ENCODE data around the gene KCNQ4. TPM values are rescaled to one million over a fixed set of nuclear protein-coding genes. Genes with fewer than 3 reads are reported as not detected.

KCNQ4 gene
- total RNA-seq, 2 experiments from 2014 or later: 0.38 to 0.43 TPM

GRCh38 chr1:40872276-40872675 is 88.7 kb downstream of the KCNQ4 start:
- ATAC-seq (no peak), DNase-seq (no peak)
- intact Hi-C loops (cut with micrococcal nuclease): no loop called here
- Mint-ChIP-seq H3K4me3 (no peak overlapping the region), H3K9me3 (peaks cover 18% of the 10 kb centered on the region), H3K27ac (no peak overlapping the region), H3K27me3 (no peaks in the 10 kb centered on the region), H3K4me1 (ENCODE audit: low read depth) (peaks cover 35% of the 10 kb centered on the region), H3K36me3 (ENCODE audit: low read depth) (peaks cover 6% of the 10 kb centered on the region)
- POLR2A ChIA-PET: interaction anchor here (0.6 kb wide), 1 partner anchor 304 kb away, joined by 3 read pairs; no protein-coding TSS in a partner anchor
- TF ChIP-seq CTCF (IDR thresholded peaks at IDR 0.05): no peak
- CTCF ChIA-PET: interaction anchor here (1.1 kb wide), 1 partner anchor 81 kb away, joined by 4 read pairs; no protein-coding TSS in a partner anchor

GRCh38 chr1:40873863-40874472 is 90.4 kb downstream of the KCNQ4 start:
- no peak for TF ChIP-seq CTCF (IDR thresholded peaks at IDR 0.05)
- Mint-ChIP-seq H3K9me3 (peaks cover 18% of the 10 kb centered on the region), H3K36me3 (ENCODE audit: low read depth) (peaks cover 6% of the 10 kb centered on the region), H3K27me3 (no peaks in the 10 kb centered on the region), H3K27ac (no peak overlapping the region), H3K4me1 (ENCODE audit: low read depth) (peaks cover 33% of the 10 kb centered on the region), H3K4me3 (no peak overlapping the region)
- CTCF ChIA-PET: interaction anchor here (1.0 to 3.9 kb wide), 2 partner anchors 76 to 79 kb away, joined by 4 to 14 read pairs; no protein-coding TSS in a partner anchor
- POLR2A ChIA-PET: interaction anchor here (0.6 to 1.2 kb wide), 2 partner anchors 12 to 1136 kb away, joined by 4 to 5 read pairs; partner anchors contain the start of gene CITED4
- no peak for ATAC-seq
- intact Hi-C loops (cut with micrococcal nuclease): no loop called here
- no peak for DNase-seq

- CTCF ChIA-PET: interaction anchor here (0.9 to 3.9 kb wide), 9 partner anchors 12 to 102 kb away, joined by 3 to 14 read pairs (median 5); partner anchors contain the start of gene CITED4
- DNase-seq (no peak), ATAC-seq (no peak)
- intact Hi-C loops (cut with micrococcal nuclease): no loop called here
- POLR2A ChIA-PET: interaction anchor here (0.7 to 0.8 kb wide), 2 partner anchors 14 to 74 kb away, joined by 3 to 4 read pairs; partner anchors contain the start of gene CITED4
- TF ChIP-seq CTCF (IDR thresholded peaks at IDR 0.05): no peak
- H3K27ac Mint-ChIP-seq: no peak overlapping the region
- peaks cover 13% of the 10 kb centered on the region for H3K9me3 Mint-ChIP-seq
- peaks cover 6% of the 10 kb centered on the region for H3K36me3 Mint-ChIP-seq (ENCODE audit: low read depth)
- peaks cover 33% of the 10 kb centered on the region for H3K4me1 Mint-ChIP-seq (ENCODE audit: low read depth)
- H3K27me3 Mint-ChIP-seq: peaks cover 1% of the 10 kb centered on the region
- no peak overlapping the region for H3K4me3 Mint-ChIP-seq
Measured at GRCh38 chr1:40876436-40876761, 92.8 kb downstream of the KCNQ4 start.

GRCh38 chr1:40876891-40877290 is 93.3 kb downstream of the KCNQ4 start:
- POLR2A ChIA-PET: no interaction called here
- no peak overlapping the region for H3K4me3 Mint-ChIP-seq
- intact Hi-C loops (cut with micrococcal nuclease): no loop called here
- peaks cover 13% of the 10 kb centered on the region for H3K9me3 Mint-ChIP-seq
- peaks cover 33% of the 10 kb centered on the region for H3K4me1 Mint-ChIP-seq (ENCODE audit: low read depth)
- CTCF ChIA-PET: interaction anchor here (1.1 to 3.9 kb wide), 5 partner anchors 15 to 103 kb away, joined by 5 to 14 read pairs (median 6); partner anchors contain the start of gene CITED4
- H3K27me3 Mint-ChIP-seq: peaks cover 1% of the 10 kb centered on the region
- peaks cover 6% of the 10 kb centered on the region for H3K36me3 Mint-ChIP-seq (ENCODE audit: low read depth)
- peak overlapping the region; percentile 34 for H3K27ac Mint-ChIP-seq
- DNase-seq: no peak
- TF ChIP-seq CTCF (IDR thresholded peaks at IDR 0.05): no peak
- ATAC-seq: no peak

GRCh38 chr1:40877698-40878097 is 94.1 kb downstream of the KCNQ4 start:
- no peak overlapping the region for H3K27ac Mint-ChIP-seq

More at GRCh38 chr1:40877698-40878097, 94.1 kb downstream of the KCNQ4 start:
- Mint-ChIP-seq H3K9me3 (peaks cover 13% of the 10 kb centered on the region), H3K27me3 (peaks cover 6% of the 10 kb centered on the region), H3K4me1 (ENCODE audit: low read depth) (peaks cover 33% of the 10 kb centered on the region), H3K4me3 (no peak overlapping the region), H3K36me3 (ENCODE audit: low read depth) (peaks cover 6% of the 10 kb centered on the region)
- ChIA-PET POLR2A (interaction anchor here (0.7 to 1.0 kb wide), 2 partner anchors 113 to 186 kb away, joined by 3 to 4 read pairs; partner anchors contain the start of gene NFYC), CTCF (interaction anchor here (1.9 to 2.3 kb wide), 2 partner anchors 71 to 74 kb away, joined by 5 to 9 read pairs; no protein-coding TSS in a partner anchor)
- DNase-seq: peak; percentile 27
- intact Hi-C loops (cut with micrococcal nuclease): no loop called here
- no peak for ATAC-seq
- no peak for TF ChIP-seq CTCF (IDR thresholded peaks at IDR 0.05)

Measured in activated CD8-positive, alpha-beta T cell treated with anti-CD3 and anti-CD28 coated beads for 36 hours (primary cell).